Heart right ventricle (tissue), 16 donors: Measurements from ENCODE around the gene PPIL6. TPM values are rescaled to one million over a fixed set of nuclear protein-coding genes. Genes with fewer than 3 reads are reported as not detected.

Experiments
- ATAC-seq, 8 donors: fragments of 200-7000 bp; cut with Tn5 transposase; one replicate each; pipeline ENCODE4 v1.9.1; 2020; ENCODE audit warnings: mild to moderate bottlenecking in 8 of 8, moderate library complexity in 8 of 8, moderate number of reproducible peaks in 1 of 8
- DNase-seq, 2 donors: peaks; one replicate each; pipeline ENCODE4 v3.0.0-alpha.2; 2020
- H3K27ac ChIP-seq, 10 donors: fragments of 200-600 bp; sonication (generic) in 2 of 10; one replicate each; pipeline versions ENCODE4 v1.5.0 to v1.8.0; 2020 to 2022; ENCODE audit warnings: mild to moderate bottlenecking in 3 of 10
- H3K27me3 ChIP-seq, 7 donors: fragments of 200-600 bp; one replicate each; pipeline ENCODE4 v1.8.0; 2021 to 2022; ENCODE audit warnings: mild to moderate bottlenecking in 2 of 7
- H3K36me3 ChIP-seq, 9 donors: fragments of 200-600 bp; sonication (generic) in 1 of 9; one replicate each; pipeline versions ENCODE4 v1.5.0 to v1.8.0; 2020 to 2022; ENCODE audit warnings: mild to moderate bottlenecking in 2 of 9
- H3K4me1 ChIP-seq, 9 donors: fragments of 200-600 bp; sonication (generic) in 1 of 9; one replicate each; pipeline versions ENCODE4 v1.5.0 to v1.8.0; 2020 to 2022; ENCODE audit warnings: mild to moderate bottlenecking in 4 of 9
- H3K4me3 ChIP-seq, 10 donors: fragments of 200-600 bp; sonication (generic) in 2 of 10; one replicate each; pipeline versions ENCODE4 v1.5.0 to v1.8.0; 2020 to 2022; ENCODE audit warnings: mild to moderate bottlenecking in 7 of 10, moderate library complexity in 2 of 10
- H3K9me3 ChIP-seq, 11 donors: fragments of 200-600 bp in 10 of 11; sonication (generic) in 2 of 11; one replicate each; pipeline versions ENCODE4 v1.5.0 to v1.8.0; 2013 to 2022; ENCODE audit warnings: mild to moderate bottlenecking in 2 of 11, control low read depth in 1 of 11, moderate library complexity in 1 of 11
- CTCF ChIP-seq, 9 donors: fragments of 200-600 bp; sonication (generic) in 2 of 9; IDR thresholded peaks; one replicate each; pipeline versions ENCODE4 v1.5.0 to v1.8.0; 2021 to 2022; ENCODE audit warnings: antibody characterized with exemption in 9 of 9, mild to moderate bottlenecking in 5 of 9, moderate library complexity in 1 of 9
- WGBS, 2 donors: extraction: QIAGEN DNeasy Blood & Tissue Kit; methylation state at CpG; one replicate each; pipeline ENCODE4 v1.1.7; 2013; ENCODE audit warnings: inconsistent platforms in 1 of 2; 5-methylcytosine and 5-hydroxymethylcytosine counted together
- intact Hi-C, 10 donors: fragments of 100-400 bp; cut with DNase I; formaldehyde crosslinking; loops; one replicate each; pipeline versions ENCODE4 v1.11.1 to v1.14.2; 2022
- polyA plus RNA-seq, 2 donors: library from polyadenylated mRNA; stranded (reverse); fragments of 200-250 nt; gene quantifications; one replicate each; pipeline ENCODE4 v1.2.3, GENCODE V29; 2013
- total RNA-seq, 10 donors: library from RNA; stranded (reverse); fragmentation: NEBNext Ultra II Directional in 3 of 10; extraction: Animal tissue kit (Norgen Biotek cat#: 25700) in 3 of 10; gene quantifications; one replicate each; pipeline versions ENCODE4 v1.2.1 to v1.2.4, GENCODE V29; 2021 to 2023
- donor health status: Arrhythmogenic right ventricular cardiomyopathy.
- donor health status: ischemic (EF 13 %, LVEDD 7.1; RV severe dilation, severe dysfunction).
- donor health status: healthy with polysubstance abuse.
- donor health status: DM: no; HTN: yes; CAD: no.
- donor health status: DM: no; HTN: no; CAD: no.
- donor health status: ischemic (EF 25% LVEDD 6.9; RV normal size, moderate dysfunction).
- donor health status: ischemic (EF 25% LVEDD 5.7; RV mildly dilated, moderate dysfunction).
- donor health status: healthy.
- donor health status: DM: yes; HTN: yes; CAD: no.
- donor health status: Ischemic cardiomyopathy.
- donor health status: ischemic (EF 35%, LVEDD 5.7; RV mildly dilated, moderate dysfunction).
- donor health status: nonischemic (EF 11% LVEDD 7.7; RV severe dilation, severe dysfunction).
- donor health status: DM: yes; HTN: yes; CAD: no.
- donor health status: PGD.
- donor health status: ischemic (EF 29% LVEDD 5.4; RV normal size, mild dysfunction).
- donor health status: nonischemic (EF 23%, LVEDD 6.1; RV moderate dilation, normal function).

Gene PPIL6
- total and polyA plus RNA-seq, 12 donors = 0.44 to 5.2 (median 2.6) TPM

- H3K4me1 ChIP-seq = peaks cover 0 to 16% (median 10%) of the 10 kb centered on the region in 9 donors
- ATAC-seq = no peak
- H3K9me3 ChIP-seq = no peaks in the 10 kb centered on the region
- H3K27ac ChIP-seq = no peak overlapping the region
- H3K27me3 ChIP-seq = no peaks in the 10 kb centered on the region
- DNase-seq = no peak
- intact Hi-C loops = no loop called here
- TF ChIP-seq CTCF (IDR thresholded peaks at IDR 0.05) = no peak
- 92 to 98% methylated on average over 2 of the region's 2 CpGs for WGBS, 2 donors
- no peak overlapping the region for H3K4me3 ChIP-seq
- H3K36me3 ChIP-seq = no peaks in the 10 kb centered on the region
These were observed 15.5 kb downstream of the PPIL6 start for GRCh38 chr6:109424946-109425345.

- no peaks in the 10 kb centered on the region for H3K4me1 ChIP-seq
- no peak for TF ChIP-seq CTCF (IDR thresholded peaks at IDR 0.05)
- ATAC-seq (no peak), DNase-seq (no peak)
- H3K27ac ChIP-seq = no peak overlapping the region
- no peaks in the 10 kb centered on the region for H3K27me3 ChIP-seq
- H3K36me3 ChIP-seq = no peaks in the 10 kb centered on the region
- intact Hi-C loops = no loop called here
- no peaks in the 10 kb centered on the region for H3K9me3 ChIP-seq
- 91 to 92% methylated on average over 1 of the region's 1 CpG for WGBS, 2 donors
- no peak overlapping the region for H3K4me3 ChIP-seq
These were observed 19.2 kb downstream of the PPIL6 start for GRCh38 chr6:109421184-109421583.

GRCh38 chr6:109420751-109421150 lies 19.7 kb downstream of the PPIL6 start:
- H3K36me3 ChIP-seq = no peaks in the 10 kb centered on the region
- H3K9me3 ChIP-seq = no peaks in the 10 kb centered on the region
- WGBS, 2 donors = 36 to 56% methylated on average over 1 of the region's 1 CpG
- TF ChIP-seq CTCF (IDR thresholded peaks at IDR 0.05) = no peak
- DNase-seq (no peak), ATAC-seq (no peak)
- H3K27ac ChIP-seq = no peak overlapping the region
- intact Hi-C loops = no loop called here
- no peaks in the 10 kb centered on the region for H3K4me1 ChIP-seq
- no peak overlapping the region for H3K4me3 ChIP-seq
- no peaks in the 10 kb centered on the region for H3K27me3 ChIP-seq

- no peaks in the 10 kb centered on the region for H3K36me3 ChIP-seq
- no peak overlapping the region for H3K4me3 ChIP-seq
- H3K4me1 ChIP-seq = no peaks in the 10 kb centered on the region
- H3K27ac ChIP-seq = no peak overlapping the region
- no peak for DNase-seq
- no peak for ATAC-seq
- H3K9me3 ChIP-seq = peaks cover 0 to 9% (median 0%) of the 10 kb centered on the region in 11 donors
- WGBS, 2 donors = 87 to 97% methylated on average over 4 of the region's 4 CpGs
- no peaks in the 10 kb centered on the region for H3K27me3 ChIP-seq
- intact Hi-C loops = no loop called here
- no peak for TF ChIP-seq CTCF (IDR thresholded peaks at IDR 0.05)
These were observed 22.8 kb downstream of the PPIL6 start for GRCh38 chr6:109417646-109418045.
